ENCODE measurements around the gene GNAQ.
"Not testable (repeated sequence)": the region's sequence is repeated elsewhere in the genome, so short reads cannot be mapped to it uniquely, and the experiment has no call there.

GNAQ gene

GRCh38 chr9:77748214-77748772, 283.3 kb downstream of the GNAQ start:
- no peak for DNase-seq

GRCh38 chr9:77747163-77747562, 284.4 kb downstream of the GNAQ start:
- no peak for DNase-seq

GRCh38 chr9:77744841-77745430, 286.7 kb downstream of the GNAQ start:
- DNase-seq, result no peak

GRCh38 chr9:77743386-77743785, 288.2 kb downstream of the GNAQ start:
- no peak for DNase-seq

GRCh38 chr9:77738932-77739331, 292.7 kb downstream of the GNAQ start:
- DNase-seq, result no peak

- peak in 1 of 56 donors; percentile 8 for DNase-seq
Observed at GRCh38 chr9:77735494-77735893, 296.1 kb downstream of the GNAQ start.

- no peak for DNase-seq
Observed at GRCh38 chr9:77731930-77732329, 299.7 kb downstream of the GNAQ start.

GRCh38 chr9:77731008-77731698, 300.5 kb downstream of the GNAQ start:
- DNase-seq, result no peak

DNA sequence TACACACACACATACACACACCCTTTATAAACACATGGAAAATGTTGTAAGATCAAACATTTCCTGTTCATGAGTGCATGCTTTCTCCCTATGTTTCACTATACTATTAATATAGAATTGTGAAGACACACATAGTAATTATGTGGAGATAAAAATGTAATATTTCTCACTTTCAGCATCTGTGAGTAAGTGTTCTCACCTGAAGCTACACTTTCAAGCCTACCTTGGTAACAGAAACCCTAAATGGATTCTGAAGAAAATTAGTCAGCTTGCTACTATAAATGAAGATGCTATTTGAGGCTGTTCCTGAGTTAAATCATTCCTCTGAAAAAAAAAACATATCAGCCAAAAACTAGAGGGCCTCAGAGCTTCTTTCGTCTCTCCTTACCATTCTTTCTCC, 302.4 kb downstream of the GNAQ start:
- DNase-seq, result no peak

- no peak for DNase-seq
Observed at GRCh38 chr9:77726814-77727213, 304.8 kb downstream of the GNAQ start.

DNA sequence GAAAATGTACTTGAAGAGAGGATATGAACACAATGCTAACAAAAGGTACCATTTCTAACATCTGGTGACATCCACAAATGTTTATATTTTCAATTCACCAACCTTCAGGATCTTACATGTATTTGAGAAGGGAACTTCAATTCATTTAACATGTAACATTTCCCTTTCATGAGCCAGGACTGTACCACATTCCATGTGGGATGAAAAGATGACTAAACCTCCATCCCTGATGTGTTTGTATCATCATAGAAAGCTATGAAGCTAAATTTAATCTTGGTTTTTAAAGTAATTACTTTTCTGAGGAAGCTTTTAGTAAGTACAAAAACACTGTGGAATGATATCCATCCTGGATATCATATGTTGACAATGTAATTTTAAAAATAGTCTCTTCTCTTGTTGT, 305.3 kb downstream of the GNAQ start:
- no peak for DNase-seq

DNA sequence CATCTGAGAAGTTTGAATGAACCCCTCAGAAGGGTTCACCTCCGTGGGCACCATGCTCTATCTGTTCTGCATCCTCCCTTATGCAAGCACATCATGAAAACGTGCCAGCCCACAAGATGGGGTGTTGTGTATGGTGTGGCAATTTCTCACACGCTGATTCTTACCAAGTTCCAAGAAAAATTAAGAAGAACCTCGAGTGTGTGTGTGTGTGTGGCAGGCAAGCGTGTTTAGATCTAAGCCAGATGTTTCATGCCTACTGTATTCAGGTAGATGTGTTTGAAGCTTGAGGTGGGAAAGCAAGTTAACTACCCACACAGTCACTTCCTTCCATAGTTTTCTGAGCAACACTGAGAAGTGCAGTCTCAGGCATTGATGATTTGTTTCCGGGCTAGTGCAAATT, 305.8 kb downstream of the GNAQ start:
- no peak for DNase-seq

DNA sequence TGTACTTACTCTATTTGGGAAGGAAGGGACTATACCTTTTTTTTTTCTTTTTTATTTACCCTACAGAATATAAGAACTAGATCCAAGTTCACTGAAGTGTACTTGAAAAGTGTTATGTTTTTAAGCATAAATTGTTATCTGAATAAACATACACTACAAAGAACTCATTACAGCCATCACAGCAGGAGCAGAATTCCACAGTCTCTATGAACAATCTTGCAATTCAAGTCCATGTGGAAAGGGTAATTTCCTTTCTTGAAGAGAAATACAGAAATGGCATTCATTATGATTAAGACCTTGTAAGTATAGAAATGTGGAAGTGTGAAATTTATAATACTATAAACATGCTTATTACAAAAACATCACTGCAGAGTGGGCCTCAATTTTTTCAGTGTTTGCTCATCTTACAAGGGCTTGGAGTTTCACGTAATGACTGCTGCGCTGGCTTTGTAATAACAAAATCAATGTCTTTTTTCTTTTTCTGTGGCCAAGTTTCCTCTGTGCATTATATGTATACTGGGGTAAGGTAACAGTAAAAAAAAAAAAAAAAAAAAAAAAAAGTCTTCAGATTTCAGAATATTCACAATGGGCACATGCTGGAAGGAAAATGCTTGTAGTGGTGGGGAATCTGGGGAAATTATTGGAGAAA, 306.4 kb downstream of the GNAQ start:
- DNase-seq, result no peak

DNA sequence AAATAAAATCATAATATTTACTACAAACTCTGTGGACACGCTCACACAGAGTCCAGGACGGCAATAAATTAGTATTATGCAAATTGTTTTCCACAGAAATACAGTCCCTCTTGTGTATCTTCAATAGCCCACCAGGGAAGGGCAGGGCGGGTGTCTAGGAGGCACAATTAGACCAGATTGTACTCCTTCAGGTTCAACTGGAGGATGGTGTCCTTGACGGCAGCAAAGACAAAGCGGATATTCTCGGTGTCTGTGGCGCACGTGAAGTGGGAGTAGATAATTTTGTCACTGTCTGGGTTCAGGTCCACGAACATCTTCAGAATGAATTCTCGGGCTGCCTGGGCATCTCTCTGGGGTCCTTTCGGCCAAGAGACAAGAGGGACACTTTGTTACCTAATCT, 310.5 kb downstream of the GNAQ start:
- DNase-seq, result not testable (repeated sequence)

GRCh38 chr9:77719321-77719720, 312.3 kb downstream of the GNAQ start:
- DNase-seq, result no peak

DNA sequence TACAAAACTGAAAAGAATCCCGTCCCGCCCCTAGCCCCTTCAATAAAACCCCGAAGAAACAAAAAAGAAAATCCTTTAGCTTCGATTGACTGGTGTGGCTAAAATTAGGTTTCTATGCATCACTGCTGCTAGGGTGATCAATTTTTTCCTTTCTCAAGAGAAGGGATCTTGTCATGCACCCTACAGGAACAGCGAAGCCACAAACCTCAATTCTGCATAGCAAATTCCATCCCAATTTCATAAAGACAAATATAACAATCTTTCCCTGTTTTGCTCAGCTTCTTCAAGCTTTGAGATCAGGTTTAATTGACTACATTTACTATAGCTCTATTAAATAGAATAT, 313.3 kb downstream of the GNAQ start:
- not testable (repeated sequence) for DNase-seq

- DNase-seq, result not testable (repeated sequence)
Observed at GRCh38 chr9:77717608-77718297, 313.9 kb downstream of the GNAQ start.

GRCh38 chr9:77714077-77714549, 317.5 kb downstream of the GNAQ start:
- DNase-seq, result no peak

- peak in 1 of 56 donors; percentile 6 for DNase-seq
Observed at GRCh38 chr9:77712533-77713130, 319.0 kb downstream of the GNAQ start.

DNA sequence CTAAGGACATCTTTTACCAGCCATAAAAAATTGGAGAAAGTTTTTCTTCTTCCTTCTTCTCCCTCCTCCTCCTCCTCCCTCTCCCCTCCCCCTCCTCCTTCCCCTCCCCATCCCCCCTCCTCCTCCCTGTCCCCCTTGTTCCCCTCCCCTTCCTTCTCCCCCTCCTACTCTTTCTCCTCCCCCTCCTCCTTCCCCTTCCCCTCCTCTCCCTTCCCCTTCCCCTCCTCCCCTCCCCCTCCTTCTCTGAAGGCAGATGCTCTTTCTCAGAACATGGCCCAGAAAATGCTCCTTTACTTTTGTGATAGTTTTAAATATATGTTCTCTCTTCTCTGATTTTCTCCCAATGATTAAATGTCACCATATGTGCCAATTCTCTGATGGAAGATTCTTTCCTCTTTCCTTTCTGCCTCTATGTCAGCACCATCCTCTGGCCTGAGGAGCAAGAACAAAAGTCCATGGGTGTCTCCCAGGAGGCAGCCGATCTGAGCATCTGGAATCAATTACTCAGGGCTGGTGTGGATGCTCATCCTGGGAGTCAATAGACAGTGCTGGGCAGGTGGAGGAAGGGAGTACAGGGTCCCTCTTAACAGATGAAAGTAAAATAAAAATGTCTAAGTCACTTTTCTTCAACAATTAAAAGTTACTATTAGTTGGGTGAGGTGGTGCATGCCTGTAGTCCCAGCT, 320.5 kb downstream of the GNAQ start:
- DNase-seq, result no peak

DNA sequence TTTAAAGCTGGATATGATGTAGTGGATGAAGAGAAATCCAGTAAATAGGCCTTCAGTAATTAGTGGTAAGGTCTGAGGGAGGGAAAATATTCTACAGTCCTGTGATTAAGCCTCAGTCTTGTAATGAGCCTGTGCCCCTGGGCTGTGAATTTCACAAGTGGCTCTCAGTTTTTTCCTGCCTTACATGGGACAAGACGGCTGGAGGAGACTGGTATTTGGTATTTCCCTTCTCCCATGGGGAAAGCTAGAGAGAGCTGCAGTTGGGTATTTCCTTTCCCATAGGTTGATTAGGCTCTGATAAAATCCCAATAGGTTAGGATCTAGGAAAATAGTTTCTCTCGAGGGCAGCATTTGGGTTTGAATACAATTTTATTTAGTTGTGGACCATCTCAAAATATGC, 321.3 kb downstream of the GNAQ start:
- DNase-seq, result no peak

All from amygdala (tissue), 56 donors.